HG03095 (cell line): ENCODE data around the gene PLA2G4A.

Source experiments
- ATAC-seq: cut with Tn5 transposase; IDR thresholded peaks from one replicate; pipeline ENCODE4 v1.9.1; 2021; ENCODE audit warnings: moderate library complexity; ENCODE audit not compliant: unreplicated experiment

PLA2G4A gene

DNA sequence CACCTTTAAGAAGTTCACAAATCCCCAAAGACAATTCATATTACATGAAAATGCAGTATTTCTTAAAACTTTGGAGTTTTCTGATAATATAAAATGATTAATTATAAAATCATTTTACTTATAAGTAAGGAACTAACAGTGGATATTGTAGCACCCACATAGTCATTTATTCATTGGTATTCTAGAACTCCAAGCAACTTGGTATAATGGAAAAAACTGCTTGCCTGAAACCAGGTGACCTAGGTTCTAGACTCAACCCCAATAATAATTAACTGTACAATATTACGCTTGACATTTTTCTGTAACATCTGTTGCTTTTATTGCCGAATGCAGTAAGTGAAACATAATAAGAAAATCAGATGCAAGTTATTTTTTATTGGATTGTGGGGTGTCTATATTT is 2.4 kb downstream of the PLA2G4A start:
- ATAC-seq = no peak

DNA sequence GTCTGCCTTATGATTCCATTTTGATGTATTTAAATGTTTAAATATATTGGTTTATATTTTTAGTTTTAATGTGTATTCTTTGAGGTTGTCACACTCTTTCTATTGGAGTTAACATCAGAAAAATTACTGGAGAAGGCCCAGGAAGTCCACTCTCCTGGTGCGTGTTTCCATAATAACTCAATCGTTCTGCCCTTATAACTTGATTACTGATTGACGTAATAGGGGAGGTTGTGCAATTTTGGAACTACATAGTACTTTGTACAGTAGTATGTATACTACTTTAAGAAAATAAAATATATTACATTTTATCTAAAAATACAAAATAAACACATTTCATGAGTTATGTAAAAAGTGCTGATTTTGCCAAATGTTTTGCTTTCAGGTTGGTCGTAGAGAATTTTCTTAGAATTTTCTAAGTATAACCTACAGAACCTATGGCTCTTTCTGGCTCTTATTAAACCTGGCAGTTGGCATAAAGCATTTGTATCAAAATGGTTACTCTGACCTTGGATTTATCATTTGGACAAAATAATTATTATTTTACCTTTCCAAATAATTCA is 5.7 kb downstream of the PLA2G4A start:
- ATAC-seq = no peak

DNA sequence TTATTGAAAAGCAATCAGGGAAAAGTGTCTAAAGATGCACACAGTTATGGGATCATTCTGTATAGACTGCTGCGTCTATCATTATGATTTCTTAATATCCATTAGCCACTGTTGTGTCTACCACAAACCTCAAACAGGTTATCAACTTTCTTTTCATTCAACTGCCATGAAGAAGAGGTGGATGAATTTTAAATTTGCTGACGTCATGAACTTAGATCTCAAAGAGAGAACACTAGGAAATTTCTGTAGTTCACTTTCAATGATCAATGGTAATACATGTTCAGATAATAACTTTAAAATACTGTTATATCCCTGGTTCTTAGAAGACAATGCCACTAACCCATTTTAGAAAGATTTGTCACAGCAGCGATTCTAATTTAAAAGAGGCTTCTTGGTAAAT is 6.7 kb downstream of the PLA2G4A start:
- ATAC-seq = no peak

DNA sequence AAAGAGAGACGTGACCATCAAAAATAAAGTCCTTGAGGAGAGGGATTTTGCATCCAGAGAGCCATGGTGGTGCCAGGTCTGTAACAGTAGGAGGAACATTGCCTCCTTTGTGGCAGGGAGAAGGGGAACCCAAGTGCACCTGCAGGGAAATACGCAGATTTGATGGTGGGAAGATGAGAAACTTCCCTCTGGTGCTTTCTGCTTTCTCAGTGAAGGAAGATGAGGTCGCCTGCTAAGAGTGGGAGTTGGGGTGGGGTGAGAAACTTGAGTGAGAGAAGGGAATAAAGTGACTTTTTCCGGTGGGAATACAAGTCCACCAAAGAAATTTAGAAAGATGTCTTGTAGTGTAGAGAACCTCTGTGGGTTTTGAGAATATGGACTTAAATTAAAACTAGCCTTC is 9.1 kb downstream of the PLA2G4A start:
- ATAC-seq = no peak

- no peak for ATAC-seq
Measured at GRCh38 chr1:186838380-186839040, 9.8 kb downstream of the PLA2G4A start.

DNA sequence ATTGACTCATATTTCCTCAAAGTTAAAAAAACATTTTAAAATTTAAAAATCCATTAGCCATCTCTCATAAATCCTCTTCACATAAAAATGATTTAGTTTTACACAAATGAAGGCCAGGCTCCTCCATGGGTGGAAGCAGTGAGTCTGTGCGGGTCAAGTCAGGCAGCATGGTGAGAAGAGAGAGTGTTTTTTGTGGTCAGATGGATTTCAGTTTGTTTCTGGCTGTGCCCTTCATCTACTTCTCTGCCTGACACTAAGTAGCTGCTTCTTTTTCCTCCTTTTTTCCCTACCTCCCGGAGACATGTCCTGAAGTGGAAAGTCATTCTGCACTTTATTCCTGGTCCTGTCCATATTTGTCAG is 10.3 kb downstream of the PLA2G4A start:
- ATAC-seq = no peak

GRCh38 chr1:186841599-186841998 is 12.8 kb downstream of the PLA2G4A start:
- no peak for ATAC-seq

DNA sequence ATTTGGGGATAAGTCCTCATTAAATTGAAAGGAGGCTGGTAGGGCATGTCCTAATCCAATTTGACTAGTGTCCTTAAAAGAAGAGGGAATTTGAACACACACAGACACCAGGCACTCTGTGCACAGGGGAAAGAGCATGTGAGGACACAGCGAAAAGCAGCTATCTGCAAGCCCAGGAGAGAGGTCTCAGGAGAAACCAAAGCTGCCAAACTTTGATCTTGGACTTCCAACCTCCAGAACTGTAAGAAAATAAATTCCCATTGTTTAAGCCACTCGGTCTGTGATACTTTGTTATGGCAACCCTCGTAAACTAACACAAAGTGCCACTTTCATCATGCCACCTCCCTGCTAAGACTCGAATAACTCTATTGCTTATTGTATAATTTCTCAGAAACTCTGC is 13.8 kb downstream of the PLA2G4A start:
- ATAC-seq = no peak

- no peak for ATAC-seq
Measured at GRCh38 chr1:186843226-186843625, 14.5 kb downstream of the PLA2G4A start.

GRCh38 chr1:186843931-186844330 is 15.2 kb downstream of the PLA2G4A start:
- ATAC-seq = no peak

DNA sequence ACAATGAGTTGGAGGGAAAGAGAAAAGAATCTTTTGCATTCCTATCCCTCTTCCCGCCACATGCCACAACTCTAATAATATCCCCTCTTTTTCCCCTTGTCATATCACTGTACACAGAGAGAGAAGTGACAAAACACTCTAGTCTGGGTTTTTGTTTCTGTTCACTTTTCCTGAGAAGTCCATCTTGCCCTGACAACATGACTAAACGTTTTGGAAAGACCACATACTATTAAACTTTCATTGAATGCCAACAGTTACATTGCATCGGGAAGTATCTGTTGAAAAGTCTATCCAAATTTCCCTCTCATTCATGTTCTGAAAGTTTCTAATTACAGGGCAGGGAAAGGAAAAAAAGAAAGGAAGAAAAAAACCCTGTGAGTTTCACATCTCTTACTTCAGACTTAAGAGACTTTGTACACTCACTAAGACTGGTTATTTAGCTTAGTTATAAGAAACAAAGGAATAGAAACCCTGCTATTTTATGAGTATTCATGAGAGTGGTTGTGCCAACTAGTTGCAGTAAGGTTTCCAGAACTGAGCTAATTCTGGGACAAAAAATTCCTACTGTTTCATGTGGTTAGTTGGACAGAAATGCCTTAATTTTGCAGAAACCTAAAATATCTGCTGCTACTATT is 16.9 kb downstream of the PLA2G4A start:
- ATAC-seq = no peak

DNA sequence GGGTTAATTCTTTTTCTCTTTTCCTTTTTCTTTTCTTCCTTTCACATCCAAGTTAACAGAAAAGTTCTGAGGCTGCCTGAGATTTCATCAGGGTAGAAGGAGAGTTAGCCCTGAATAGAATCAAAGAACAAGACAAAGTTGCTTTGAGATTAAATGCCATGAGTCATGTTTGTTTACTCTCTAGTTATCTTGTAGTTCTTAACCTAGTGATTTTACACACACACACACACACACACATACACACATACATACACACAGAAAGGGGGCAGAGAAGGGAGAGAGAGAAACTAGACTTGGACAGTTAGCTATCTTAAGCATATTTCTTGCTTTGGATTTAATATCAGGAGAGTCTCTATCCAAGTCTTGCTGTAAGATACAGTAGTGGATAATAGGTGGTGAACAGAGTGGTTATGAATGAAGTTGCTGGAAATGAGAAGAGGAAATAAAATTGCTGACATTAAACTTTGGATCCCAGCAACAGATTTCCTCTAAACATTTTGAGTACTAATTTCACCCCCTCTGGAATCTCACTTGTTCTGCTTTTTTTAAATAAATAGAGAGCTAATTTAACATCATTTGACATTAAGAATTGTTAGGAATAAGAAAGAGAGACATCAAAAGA is 19.9 kb downstream of the PLA2G4A start:
- ATAC-seq = no peak

- ATAC-seq = peak; percentile 93
Measured at GRCh38 chr1:186849271-186849671, 20.5 kb downstream of the PLA2G4A start.

GRCh38 chr1:186849826-186850225 is 21.1 kb downstream of the PLA2G4A start:
- ATAC-seq = peak; percentile 47

DNA sequence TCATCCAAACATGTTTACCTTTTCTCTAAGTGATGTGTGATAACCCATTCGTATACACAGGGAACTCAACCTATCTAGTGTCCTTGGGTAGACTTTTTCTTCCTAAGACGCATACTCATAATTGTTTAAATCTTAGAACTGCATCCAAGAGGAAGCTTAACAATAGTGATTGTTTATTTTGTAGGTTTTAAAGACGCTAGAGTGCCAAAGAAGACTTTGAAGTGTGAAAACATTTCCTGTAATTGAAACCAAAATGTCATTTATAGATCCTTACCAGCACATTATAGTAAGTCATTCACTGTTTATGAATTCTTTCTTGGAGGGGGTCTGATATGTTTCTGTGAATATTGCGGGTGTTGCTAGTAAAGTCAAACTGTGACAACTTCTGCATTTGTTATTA is 25.4 kb downstream of the PLA2G4A start:
- no peak for ATAC-seq

GRCh38 chr1:186858923-186859322 is 30.2 kb downstream of the PLA2G4A start:
- no peak for ATAC-seq

- no peak for ATAC-seq
Measured at GRCh38 chr1:186859995-186860394, 31.2 kb downstream of the PLA2G4A start.

DNA sequence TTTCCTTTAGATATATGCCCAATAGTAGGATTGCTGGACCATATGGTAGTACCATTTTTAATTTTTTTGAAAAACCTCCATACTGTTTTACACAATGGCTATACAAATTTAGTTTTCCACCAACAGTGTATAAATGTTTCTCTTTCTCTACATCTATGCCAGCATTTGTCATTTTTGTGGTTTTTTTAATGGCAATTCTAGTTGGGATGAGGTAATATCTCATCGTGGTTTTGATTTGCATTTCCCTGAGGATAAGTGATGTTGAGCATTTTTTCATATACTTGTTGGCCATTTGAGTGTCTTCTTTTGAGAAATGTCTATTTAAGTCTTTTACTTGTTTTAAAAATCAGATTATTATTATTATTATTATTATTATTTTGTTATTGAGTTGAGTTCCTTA is 35.5 kb downstream of the PLA2G4A start:
- no peak for ATAC-seq

- ATAC-seq = peak; percentile 86
Measured at GRCh38 chr1:186865253-186865652, 36.5 kb downstream of the PLA2G4A start.

DNA sequence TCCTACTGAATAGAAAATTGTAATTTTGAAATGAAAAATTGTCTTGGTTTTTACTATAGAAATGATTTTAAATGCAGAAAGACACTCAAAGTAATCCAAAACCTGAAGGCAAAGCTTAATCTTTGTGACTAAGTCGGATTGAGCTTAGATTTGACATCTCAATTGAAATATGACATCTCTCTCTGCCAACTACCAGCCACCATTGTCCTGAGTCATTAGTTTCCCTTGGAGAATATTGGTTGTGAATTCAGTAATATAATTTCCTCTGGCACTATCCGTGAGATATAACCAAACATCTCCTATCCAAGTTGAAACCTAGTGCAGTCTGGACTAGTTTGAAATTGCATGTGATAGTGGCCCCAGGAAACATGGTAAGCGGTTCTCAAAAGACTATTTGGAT is 37.1 kb downstream of the PLA2G4A start:
- no peak for ATAC-seq

DNA sequence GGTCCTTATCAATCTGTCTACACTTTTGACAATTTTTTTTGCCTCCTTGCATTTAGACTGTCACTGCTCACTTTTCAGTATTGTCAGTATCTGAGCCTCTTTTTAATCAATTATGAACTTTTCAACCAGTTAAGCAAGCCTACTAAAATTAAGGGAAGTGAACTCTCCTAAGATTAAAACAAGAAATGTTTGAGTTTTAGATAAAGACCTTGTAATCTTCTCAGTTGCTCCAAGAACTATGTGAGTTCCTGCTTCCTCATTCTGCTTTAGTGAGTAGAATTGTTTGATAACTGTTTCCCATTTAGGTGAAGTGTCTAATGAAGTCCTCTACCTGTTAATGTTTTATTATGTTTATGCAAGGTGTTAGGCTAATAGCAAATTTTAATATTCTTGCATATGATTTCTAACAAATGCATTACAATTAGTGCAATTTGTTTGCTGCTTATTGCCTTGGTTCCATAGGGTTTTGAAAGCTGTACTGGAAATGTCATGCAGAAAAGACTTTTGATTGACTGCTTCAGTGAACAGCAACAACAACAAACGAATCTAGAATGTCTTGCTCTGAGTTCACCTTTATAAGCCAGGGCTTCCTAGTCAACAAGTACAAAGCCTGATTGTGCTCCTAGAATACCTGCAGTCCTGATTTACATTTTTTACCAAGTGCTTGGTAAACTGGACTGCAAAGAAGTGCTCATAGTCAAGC is 40.9 kb downstream of the PLA2G4A start:
- ATAC-seq = no peak

DNA sequence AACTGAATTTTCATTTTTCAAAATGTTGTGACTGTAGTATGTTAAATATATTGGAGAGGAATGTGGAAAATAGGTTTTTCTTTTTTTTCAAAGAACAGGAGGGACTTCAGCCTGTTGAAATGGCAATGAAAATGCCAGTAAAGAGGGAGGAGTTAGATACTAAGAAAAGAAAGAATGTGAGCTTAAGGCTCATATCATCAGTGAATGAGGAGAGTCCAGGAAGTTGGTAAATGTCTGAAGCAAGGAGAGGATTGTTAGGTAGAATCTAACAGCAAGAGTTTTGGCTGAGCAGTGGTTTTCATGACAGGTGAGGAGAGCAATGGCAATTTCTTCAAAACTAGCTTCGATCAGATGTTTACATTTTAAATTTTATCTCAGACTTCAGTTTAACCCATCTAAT is 43.0 kb downstream of the PLA2G4A start:
- ATAC-seq = no peak
